MM.1S (cell line): ENCODE measurements around the gene NRXN3.
"Not testable (repeated sequence)": the region's sequence is repeated elsewhere in the genome, so short reads cannot be mapped to it uniquely, and the experiment has no call there.

Experiments
- DNase-seq: peaks from one replicate; pipeline ENCODE4 v3.0.0-alpha.2; 2015
- H2AFZ ChIP-seq: fragments of 300-600 bp; sonication (generic); 2 replicates; pipeline ENCODE4 v1.6.0; 2016; ENCODE audit warnings: antibody characterized with exemption, low read length
- H3F3A ChIP-seq: fragments of 300-600 bp; sonication (generic); 2 replicates; pipeline ENCODE4 v1.6.1; 2016; ENCODE audit warnings: mild to moderate bottlenecking, antibody characterized with exemption, low read length, moderate library complexity, mixed read lengths; ENCODE audit not compliant: insufficient read depth
- H3K27ac ChIP-seq: fragments of 300-600 bp; sonication (generic); 2 replicates; pipeline ENCODE4 v1.5.1; 2016; ENCODE audit warnings: mild to moderate bottlenecking, low read length
- H3K27me3 ChIP-seq: fragments of 300-600 bp; sonication (generic); replicated peaks from 2 replicates; pipeline ENCODE4 v1.6.0; 2016; ENCODE audit warnings: low read length; ENCODE audit not compliant: insufficient read depth
- H3K36me3 ChIP-seq: fragments of 300-600 bp; sonication (generic); replicated peaks from 2 replicates; pipeline ENCODE4 v1.6.1; 2016; ENCODE audit warnings: mild to moderate bottlenecking, low read length, mixed read lengths; ENCODE audit not compliant: insufficient read depth
- H3K4me1 ChIP-seq: fragments of 300-600 bp; sonication (generic); 2 replicates; pipeline ENCODE4 v1.6.1; 2016; ENCODE audit warnings: low read length, mixed read lengths
- H3K4me2 ChIP-seq: fragments of 300-600 bp; sonication (generic); 2 replicates; pipeline ENCODE4 v1.6.0; 2016; ENCODE audit warnings: low read depth, low read length
- H3K4me3 ChIP-seq: fragments of 300-600 bp; sonication (generic); 2 replicates; pipeline ENCODE4 v1.5.1; 2016; ENCODE audit warnings: low read length, mixed read lengths
- H3K79me2 ChIP-seq: fragments of 300-600 bp; sonication (generic); 2 replicates; pipeline ENCODE4 v1.6.1; 2016; ENCODE audit warnings: mixed run types, low read length, mixed read lengths
- H3K9ac ChIP-seq: fragments of 300-600 bp; sonication (generic); 2 replicates; pipeline ENCODE4 v1.6.1; 2016; ENCODE audit warnings: low read length, mixed read lengths
- H3K9me2 ChIP-seq: fragments of 300-600 bp; sonication (generic); replicated peaks from 2 replicates; pipeline ENCODE4 v1.6.1; 2016; ENCODE audit warnings: mild to moderate bottlenecking, low read length, mixed read lengths; ENCODE audit not compliant: insufficient read depth
- H3K9me3 ChIP-seq: fragments of 300-600 bp; sonication (generic); replicated peaks from 2 replicates; pipeline ENCODE4 v1.6.1; 2016; ENCODE audit warnings: mild to moderate bottlenecking, low read length, mixed read lengths; ENCODE audit not compliant: insufficient read depth
- H4K20me1 ChIP-seq: fragments of 300-600 bp; sonication (generic); 2 replicates; pipeline ENCODE4 v1.6.1; 2016; ENCODE audit warnings: mild to moderate bottlenecking, low read length, moderate library complexity, mixed read lengths; ENCODE audit not compliant: insufficient read depth
- EZH2 ChIP-seq: fragments of 300-600 bp; sonication (generic); optimal IDR thresholded peaks from 2 replicates; pipeline ENCODE3; 2017; ENCODE audit warnings: low read depth, mild to moderate bottlenecking, antibody characterized with exemption, low read length, mixed read lengths
- EZH2phosphoT487 ChIP-seq: fragments of 300-600 bp; sonication (generic); IDR thresholded peaks from 2 replicates; pipeline ENCODE4 v1.6.1; 2018; ENCODE audit warnings: antibody characterized with exemption, low read length
- TF ChIP-seq, protein P1 (sequence below): fragments of 300-600 bp; sonication (generic); IDR thresholded peaks from 2 replicates; pipeline ENCODE4 v1.5.1; 2016; ENCODE audit warnings: antibody characterized with exemption, low read length, mixed read lengths

NRXN3 gene

DNA sequence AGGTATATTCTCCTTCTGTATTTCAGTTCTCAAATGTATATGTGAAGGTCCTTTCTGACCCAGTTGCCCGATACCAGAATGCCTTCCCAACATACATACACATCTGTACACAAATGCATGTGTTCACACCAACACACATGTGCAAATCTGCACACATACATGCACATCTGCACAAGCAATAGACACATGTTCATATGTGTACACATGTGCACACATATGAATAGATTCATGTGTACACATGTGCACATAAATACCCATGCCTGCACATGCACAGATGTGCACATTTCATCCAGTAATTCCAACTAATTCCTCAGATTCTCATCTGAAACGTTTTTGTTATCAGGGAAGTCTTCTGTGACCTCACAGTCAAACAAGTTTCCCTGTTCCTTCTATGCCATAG lies 933.6 kb downstream of the NRXN3 start:
- Histone ChIP-seq H3K27ac (no peak overlapping the region), H3K9me2 (no peaks in the 10 kb centered on the region), H2AFZ (no peak overlapping the region), H3K27me3 (no peaks in the 10 kb centered on the region), H3F3A (no peaks in the 10 kb centered on the region), H3K4me2 (no peak overlapping the region), H3K79me2 (no peaks in the 10 kb centered on the region), H3K9ac (no peak overlapping the region), H4K20me1 (no peaks in the 10 kb centered on the region), H3K9me3 (no peaks in the 10 kb centered on the region), H3K4me3 (no peak overlapping the region), H3K4me1 (no peaks in the 10 kb centered on the region), H3K36me3 (no peaks in the 10 kb centered on the region)
- DNase-seq: no peak
- TF ChIP-seq, protein P1, sequence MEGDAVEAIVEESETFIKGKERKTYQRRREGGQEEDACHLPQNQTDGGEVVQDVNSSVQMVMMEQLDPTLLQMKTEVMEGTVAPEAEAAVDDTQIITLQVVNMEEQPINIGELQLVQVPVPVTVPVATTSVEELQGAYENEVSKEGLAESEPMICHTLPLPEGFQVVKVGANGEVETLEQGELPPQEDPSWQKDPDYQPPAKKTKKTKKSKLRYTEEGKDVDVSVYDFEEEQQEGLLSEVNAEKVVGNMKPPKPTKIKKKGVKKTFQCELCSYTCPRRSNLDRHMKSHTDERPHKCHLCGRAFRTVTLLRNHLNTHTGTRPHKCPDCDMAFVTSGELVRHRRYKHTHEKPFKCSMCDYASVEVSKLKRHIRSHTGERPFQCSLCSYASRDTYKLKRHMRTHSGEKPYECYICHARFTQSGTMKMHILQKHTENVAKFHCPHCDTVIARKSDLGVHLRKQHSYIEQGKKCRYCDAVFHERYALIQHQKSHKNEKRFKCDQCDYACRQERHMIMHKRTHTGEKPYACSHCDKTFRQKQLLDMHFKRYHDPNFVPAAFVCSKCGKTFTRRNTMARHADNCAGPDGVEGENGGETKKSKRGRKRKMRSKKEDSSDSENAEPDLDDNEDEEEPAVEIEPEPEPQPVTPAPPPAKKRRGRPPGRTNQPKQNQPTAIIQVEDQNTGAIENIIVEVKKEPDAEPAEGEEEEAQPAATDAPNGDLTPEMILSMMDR: no peak
- TF ChIP-seq EZH2 (no peak), EZH2phosphoT487 (no peak)

DNA sequence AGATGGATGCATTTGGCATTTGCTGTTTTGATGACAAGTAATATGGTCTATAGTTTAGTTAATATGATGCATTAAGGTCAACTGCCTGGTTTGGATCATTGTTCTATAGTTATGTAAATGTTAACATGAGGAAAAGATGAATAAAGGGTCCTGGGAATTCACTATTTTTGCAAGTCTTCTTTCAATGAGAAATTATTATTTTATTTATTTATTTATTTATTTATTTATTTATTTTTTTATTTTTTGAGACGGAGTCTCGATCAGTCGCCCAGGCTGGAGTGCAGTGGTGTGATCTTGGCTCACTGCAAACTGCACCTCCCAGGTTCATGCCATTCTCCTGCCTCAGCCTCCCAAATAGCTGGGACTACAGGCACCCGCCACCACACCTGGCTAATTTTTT lies 940.4 kb downstream of the NRXN3 start:
- H3K36me3 ChIP-seq, H3K79me2 ChIP-seq, H3K9ac ChIP-seq, H3K27me3 ChIP-seq, H4K20me1 ChIP-seq, H2AFZ ChIP-seq, H3K27ac ChIP-seq, H3K9me3 ChIP-seq, DNase-seq, H3K4me3 ChIP-seq, H3K9me2 ChIP-seq, H3F3A ChIP-seq, H3K4me2 ChIP-seq, H3K4me1 ChIP-seq: not testable (repeated sequence)

DNA sequence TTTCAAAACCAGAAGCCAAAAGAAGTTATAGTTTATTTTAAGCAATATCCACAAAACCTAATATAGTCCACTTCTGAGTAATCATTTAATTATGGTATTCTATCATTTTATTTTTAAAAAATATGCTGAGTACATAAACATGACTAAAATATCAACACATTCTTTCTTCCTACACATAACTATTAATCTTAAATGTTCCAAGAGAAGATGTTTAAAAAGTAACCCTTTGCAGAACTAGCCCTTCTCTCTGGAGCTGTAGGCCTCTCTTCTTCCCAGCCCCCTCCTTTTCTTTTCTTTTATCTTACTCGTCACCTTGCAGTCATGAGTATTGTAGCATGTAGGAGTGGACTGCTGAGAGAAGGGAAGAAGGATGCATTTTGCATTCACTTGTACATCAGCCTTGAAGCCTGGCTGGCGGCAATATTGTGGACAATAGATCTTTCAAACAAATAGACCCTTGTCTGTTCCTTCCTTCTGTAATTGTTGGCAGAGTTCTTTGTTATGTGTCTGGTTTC lies 941.9 kb downstream of the NRXN3 start:
- H3K4me2 ChIP-seq: no peak overlapping the region
- no peaks in the 10 kb centered on the region for H3K27me3 ChIP-seq
- H3F3A ChIP-seq: no peaks in the 10 kb centered on the region
- H3K4me1 ChIP-seq: no peaks in the 10 kb centered on the region
- no peaks in the 10 kb centered on the region for H3K9me2 ChIP-seq
- no peaks in the 10 kb centered on the region for H3K9me3 ChIP-seq
- DNase-seq: no peak
- no peaks in the 10 kb centered on the region for H3K36me3 ChIP-seq
- no peak overlapping the region for H3K27ac ChIP-seq
- no peak overlapping the region for H3K9ac ChIP-seq
- no peak overlapping the region for H2AFZ ChIP-seq
- TF ChIP-seq EZH2: no peak
- TF ChIP-seq, protein P1: no peak
- TF ChIP-seq EZH2phosphoT487: no peak
- no peaks in the 10 kb centered on the region for H3K79me2 ChIP-seq
- H3K4me3 ChIP-seq: no peak overlapping the region
- no peaks in the 10 kb centered on the region for H4K20me1 ChIP-seq

DNA sequence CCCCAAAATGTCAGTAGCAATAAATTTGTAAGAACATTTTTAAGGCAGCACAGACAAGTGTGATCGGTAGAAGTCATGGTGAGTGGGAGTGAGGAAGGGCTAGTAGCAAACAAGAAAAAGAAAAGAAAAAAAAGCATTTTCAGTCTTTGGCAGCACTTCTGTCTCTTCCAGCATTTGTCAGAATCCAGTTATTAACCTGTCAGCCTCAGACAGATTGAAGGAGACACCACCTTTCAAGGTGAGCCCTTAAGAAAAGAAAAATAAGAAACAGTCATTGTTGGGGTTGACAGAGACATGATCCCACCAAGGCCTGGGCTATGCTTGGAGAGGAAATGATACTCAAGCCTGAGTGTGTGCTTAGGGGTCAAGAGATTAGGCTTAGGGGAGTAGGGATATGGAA lies 947.4 kb downstream of the NRXN3 start:
- Histone ChIP-seq H3K27ac (no peak overlapping the region), H3K9me3 (no peaks in the 10 kb centered on the region), H3F3A (no peaks in the 10 kb centered on the region), H3K4me3 (no peak overlapping the region), H3K79me2 (no peaks in the 10 kb centered on the region), H2AFZ (no peak overlapping the region), H4K20me1 (no peaks in the 10 kb centered on the region), H3K4me2 (no peak overlapping the region), H3K4me1 (no peaks in the 10 kb centered on the region), H3K9me2 (no peaks in the 10 kb centered on the region), H3K36me3 (no peaks in the 10 kb centered on the region), H3K9ac (no peak overlapping the region), H3K27me3 (no peaks in the 10 kb centered on the region)
- TF ChIP-seq EZH2 (no peak), EZH2phosphoT487 (no peak)
- TF ChIP-seq, protein P1: no peak
- no peak for DNase-seq
